Measurements from ENCODE around the gene PARD3. TPM values are rescaled to one million over a fixed set of nuclear protein-coding genes. Genes with fewer than 3 reads are reported as not detected.

The PARD3 gene
- total RNA-seq, 2 experiments from 2014 or later: 0.93 to 1.2 TPM

- intact Hi-C loops (cut with micrococcal nuclease): no loop called here
- no peaks in the 10 kb centered on the region for H3K9me3 Mint-ChIP-seq
- POLR2A ChIA-PET: no interaction called here
- no peaks in the 10 kb centered on the region for H3K36me3 Mint-ChIP-seq
- CTCF ChIA-PET: no interaction called here
- H3K4me1 Mint-ChIP-seq (ENCODE audit: low read depth): no peaks in the 10 kb centered on the region
- H3K27ac Mint-ChIP-seq: no peak overlapping the region
- no peak overlapping the region for H3K4me3 Mint-ChIP-seq
- peaks cover 26% of the 10 kb centered on the region for H3K27me3 Mint-ChIP-seq
- DNase-seq: no peak
Observed at GRCh38 chr10:34740321-34740720, 74.8 kb downstream of the PARD3 start.

GRCh38 chr10:34739915-34740314 lies 75.2 kb downstream of the PARD3 start:
- Mint-ChIP-seq H3K4me1 (ENCODE audit: low read depth) (no peaks in the 10 kb centered on the region), H3K9me3 (no peaks in the 10 kb centered on the region), H3K27me3 (peaks cover 26% of the 10 kb centered on the region), H3K36me3 (no peaks in the 10 kb centered on the region), H3K4me3 (no peak overlapping the region), H3K27ac (no peak overlapping the region)
- ChIA-PET POLR2A (no interaction called here), CTCF (no interaction called here)
- DNase-seq: no peak
- intact Hi-C loops (cut with micrococcal nuclease): no loop called here

DNA sequence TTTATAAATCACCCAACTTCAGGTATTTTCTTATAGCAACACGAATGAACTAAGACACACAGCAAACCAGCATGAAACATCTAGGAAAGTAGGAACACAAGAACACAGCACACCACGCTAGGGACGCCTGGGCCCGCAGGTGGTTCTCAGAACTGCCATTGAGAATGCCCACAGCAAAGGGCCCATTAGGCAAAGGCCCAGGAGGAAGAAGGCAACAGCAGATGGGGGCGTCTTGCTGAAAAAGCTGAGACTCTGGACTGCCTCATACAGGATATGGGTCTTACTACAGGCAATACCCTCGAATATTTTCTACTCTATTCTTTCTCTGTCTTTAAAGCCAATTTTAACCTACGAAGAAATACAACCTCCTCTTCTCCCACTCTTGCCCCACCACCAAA lies 77.3 kb downstream of the PARD3 start:
- Mint-ChIP-seq H3K4me3 (no peak overlapping the region), H3K36me3 (no peaks in the 10 kb centered on the region), H3K9me3 (no peaks in the 10 kb centered on the region), H3K27ac (no peak overlapping the region), H3K27me3 (peaks cover 19% of the 10 kb centered on the region), H3K4me1 (ENCODE audit: low read depth) (no peaks in the 10 kb centered on the region)
- POLR2A ChIA-PET: no interaction called here
- CTCF ChIA-PET: no interaction called here
- intact Hi-C loops (cut with micrococcal nuclease): no loop called here
- DNase-seq: no peak

DNA sequence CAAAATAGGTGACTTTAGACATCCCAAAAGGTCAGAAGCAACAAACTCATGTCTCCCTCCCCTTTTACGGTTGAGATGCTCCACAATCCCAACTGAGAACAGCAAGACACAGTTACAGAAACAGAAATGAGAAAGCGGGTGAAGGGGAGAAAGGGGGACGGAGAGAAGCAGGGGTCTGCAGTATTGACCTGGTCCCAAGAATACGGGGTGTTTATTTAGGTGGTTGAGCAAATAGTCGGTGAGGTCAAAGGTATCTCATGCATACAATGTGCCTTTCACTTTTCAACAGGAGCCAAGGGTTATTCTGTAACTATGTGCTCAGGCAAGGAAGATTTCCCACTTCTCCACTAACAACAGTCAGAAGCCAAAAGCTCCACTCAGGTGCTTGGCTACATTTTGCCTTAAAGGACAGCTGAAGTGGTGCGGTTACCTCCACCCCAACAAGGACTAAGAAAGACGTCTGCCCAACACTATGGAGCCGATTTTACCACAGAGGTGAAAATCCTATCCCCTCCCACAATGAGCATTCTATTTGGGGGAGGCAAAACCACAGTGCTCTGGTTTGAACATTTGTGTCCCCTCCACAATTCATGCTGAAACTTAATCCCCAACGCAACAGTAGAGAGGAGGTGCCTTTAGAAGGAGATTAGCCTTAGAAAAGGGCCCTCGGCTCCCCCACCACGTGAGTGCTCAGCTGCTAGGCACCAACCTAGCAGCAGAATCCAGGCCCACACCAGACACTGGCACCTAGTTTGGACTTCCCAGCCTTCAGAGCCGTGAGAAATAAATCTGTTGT lies 77.9 kb downstream of the PARD3 start:
- ChIA-PET CTCF (no interaction called here), POLR2A (no interaction called here)
- no peaks in the 10 kb centered on the region for H3K36me3 Mint-ChIP-seq
- no peaks in the 10 kb centered on the region for H3K4me1 Mint-ChIP-seq (ENCODE audit: low read depth)
- H3K9me3 Mint-ChIP-seq: no peaks in the 10 kb centered on the region
- no peak overlapping the region for H3K4me3 Mint-ChIP-seq
- H3K27ac Mint-ChIP-seq: no peak overlapping the region
- no peak for DNase-seq
- peaks cover 19% of the 10 kb centered on the region for H3K27me3 Mint-ChIP-seq
- intact Hi-C loops (cut with micrococcal nuclease): no loop called here

GRCh38 chr10:34734918-34735317 lies 80.2 kb downstream of the PARD3 start:
- no peak overlapping the region for H3K27ac Mint-ChIP-seq
- intact Hi-C loops (cut with micrococcal nuclease): no loop called here
- ChIA-PET CTCF (no interaction called here), POLR2A (no interaction called here)
- DNase-seq: no peak
- H3K9me3 Mint-ChIP-seq: no peaks in the 10 kb centered on the region
- no peaks in the 10 kb centered on the region for H3K36me3 Mint-ChIP-seq
- H3K4me3 Mint-ChIP-seq: no peak overlapping the region
- H3K27me3 Mint-ChIP-seq: peaks cover 10% of the 10 kb centered on the region
- no peaks in the 10 kb centered on the region for H3K4me1 Mint-ChIP-seq (ENCODE audit: low read depth)

DNA sequence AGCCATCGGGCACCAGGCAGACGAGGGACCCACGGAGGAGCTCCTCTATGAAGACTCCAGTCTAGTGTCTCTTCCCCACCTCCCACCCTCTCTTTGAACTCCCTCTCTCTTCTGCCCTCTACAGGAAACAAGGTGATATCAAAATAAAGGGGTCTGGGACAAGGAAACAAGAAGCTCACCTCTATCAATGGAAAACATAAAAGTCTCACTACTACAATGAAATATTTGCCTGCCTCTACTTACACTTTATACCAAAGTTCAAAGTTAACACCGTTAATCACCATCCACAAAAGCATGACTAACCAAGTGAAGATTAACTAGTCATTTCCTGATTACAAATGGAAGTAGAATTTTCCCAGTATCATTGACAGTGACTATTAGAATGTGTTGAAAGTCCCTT lies 82.2 kb downstream of the PARD3 start:
- Mint-ChIP-seq H3K4me3 (no peak overlapping the region), H3K27me3 (peaks cover 3% of the 10 kb centered on the region), H3K9me3 (no peaks in the 10 kb centered on the region), H3K27ac (no peak overlapping the region), H3K36me3 (no peaks in the 10 kb centered on the region), H3K4me1 (ENCODE audit: low read depth) (no peaks in the 10 kb centered on the region)
- ChIA-PET POLR2A (no interaction called here), CTCF (interaction anchor here (0.6 to 1.3 kb wide), 3 partner anchors 8 to 1061 kb away, joined by 3 to 4 read pairs (median 3); no protein-coding TSS in a partner anchor)
- DNase-seq: no peak
- intact Hi-C loops (cut with micrococcal nuclease): no loop called here

DNA sequence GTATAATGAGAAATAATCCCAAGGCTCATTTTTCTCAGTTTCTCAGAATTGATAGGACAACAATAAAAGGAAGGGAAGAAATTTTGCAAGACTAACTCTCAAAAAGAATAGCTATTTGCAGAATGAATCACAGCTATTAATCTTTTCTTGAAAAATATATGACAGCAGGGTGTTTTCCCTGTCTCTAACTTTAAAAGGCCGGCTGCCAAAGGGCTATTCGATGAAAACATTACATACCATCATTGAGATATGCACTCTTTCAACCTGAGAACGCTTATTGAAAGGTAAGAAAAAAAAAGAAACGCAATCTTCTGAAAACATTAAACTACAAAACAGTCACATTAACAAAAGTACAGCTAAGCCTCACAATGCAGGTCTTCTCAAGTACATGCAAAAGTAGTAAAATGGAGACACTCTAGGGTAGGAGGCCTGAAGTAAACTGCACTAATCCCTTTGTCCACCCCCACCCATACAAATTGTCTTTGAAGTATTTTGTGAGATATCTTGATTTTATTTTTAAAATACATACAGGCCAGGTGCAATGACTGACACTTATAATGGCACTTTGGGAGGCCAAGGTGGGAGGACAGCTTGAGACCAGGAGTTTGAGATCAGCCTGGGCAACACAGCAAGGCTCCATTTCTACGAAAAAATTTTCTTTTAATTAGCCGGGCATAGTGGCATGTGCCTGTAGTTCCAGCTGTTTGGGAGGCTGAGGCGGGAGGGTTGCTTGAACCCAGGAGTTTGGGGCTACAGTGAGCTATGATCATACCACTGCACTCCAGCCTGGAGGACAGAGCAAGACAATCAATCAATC lies 83.0 kb downstream of the PARD3 start:
- H3K4me3 Mint-ChIP-seq: no peak overlapping the region
- H3K27ac Mint-ChIP-seq: no peak overlapping the region
- H3K36me3 Mint-ChIP-seq: no peaks in the 10 kb centered on the region
- no peaks in the 10 kb centered on the region for H3K4me1 Mint-ChIP-seq (ENCODE audit: low read depth)
- H3K9me3 Mint-ChIP-seq: no peaks in the 10 kb centered on the region
- intact Hi-C loops (cut with micrococcal nuclease): no loop called here
- no peak for DNase-seq
- peaks cover 2% of the 10 kb centered on the region for H3K27me3 Mint-ChIP-seq
- ChIA-PET CTCF (interaction anchor here (1.1 kb wide), 1 partner anchor 9 kb away, joined by 4 read pairs; no protein-coding TSS in a partner anchor), POLR2A (no interaction called here)

GRCh38 chr10:34731213-34731612 lies 83.9 kb downstream of the PARD3 start:
- ChIA-PET POLR2A (no interaction called here), CTCF (interaction anchor here (0.9 kb wide), 1 partner anchor 93 kb away, joined by 3 read pairs; no protein-coding TSS in a partner anchor)
- Mint-ChIP-seq H3K9me3 (no peaks in the 10 kb centered on the region), H3K27ac (no peak overlapping the region), H3K36me3 (no peaks in the 10 kb centered on the region), H3K4me1 (ENCODE audit: low read depth) (no peaks in the 10 kb centered on the region), H3K4me3 (no peak overlapping the region), H3K27me3 (peaks cover 2% of the 10 kb centered on the region)
- DNase-seq: no peak
- intact Hi-C loops (cut with micrococcal nuclease): no loop called here

DNA sequence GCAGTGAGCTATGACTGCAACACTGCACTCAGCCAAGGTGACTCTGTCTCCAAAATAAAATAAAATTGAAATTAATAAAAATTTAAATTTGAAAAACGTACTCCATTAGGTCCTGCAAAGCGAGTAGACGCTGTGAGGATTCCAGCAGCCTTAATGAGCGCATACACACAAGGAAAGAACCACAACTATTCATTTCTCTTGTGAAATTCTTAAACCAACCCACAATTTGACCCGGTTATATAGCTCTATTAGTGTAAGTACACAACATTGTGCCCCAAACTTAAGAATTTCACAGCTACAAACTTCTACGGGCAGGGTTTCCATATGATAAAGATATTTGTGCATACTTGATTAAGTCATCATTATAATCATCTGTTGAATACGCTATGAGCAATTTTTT lies 84.4 kb downstream of the PARD3 start:
- H3K9me3 Mint-ChIP-seq: no peaks in the 10 kb centered on the region
- intact Hi-C loops (cut with micrococcal nuclease): no loop called here
- no peaks in the 10 kb centered on the region for H3K4me1 Mint-ChIP-seq (ENCODE audit: low read depth)
- POLR2A ChIA-PET: no interaction called here
- no peaks in the 10 kb centered on the region for H3K36me3 Mint-ChIP-seq
- no peak overlapping the region for H3K27ac Mint-ChIP-seq
- DNase-seq: no peak
- no peak overlapping the region for H3K4me3 Mint-ChIP-seq
- CTCF ChIA-PET: interaction anchor here (0.9 kb wide), 1 partner anchor 92 kb away, joined by 3 read pairs; no protein-coding TSS in a partner anchor
- H3K27me3 Mint-ChIP-seq: peaks cover 2% of the 10 kb centered on the region

- ChIA-PET CTCF (no interaction called here), POLR2A (no interaction called here)
Observed at GRCh38 chr10:34729619-34730018, 85.5 kb downstream of the PARD3 start.

DNA sequence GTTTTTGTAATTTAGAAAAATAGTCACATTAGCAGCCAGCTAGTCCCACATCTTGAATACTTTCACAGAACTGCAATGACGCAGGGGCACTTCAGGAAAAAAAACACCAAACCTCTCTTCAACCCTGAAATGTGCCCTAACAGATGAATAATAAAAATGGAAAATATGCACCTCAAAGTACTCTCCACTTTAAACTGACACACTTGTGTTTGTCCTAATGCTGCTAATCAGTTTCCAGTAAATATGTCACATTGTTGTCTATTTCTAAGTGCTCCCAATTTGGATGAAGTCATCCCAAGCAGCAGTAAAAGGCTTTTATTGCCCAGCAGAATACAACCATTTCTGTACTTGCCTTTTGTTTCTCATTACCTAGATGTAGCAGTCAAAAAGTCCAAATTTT lies 86.7 kb downstream of the PARD3 start:
- H3K4me3 Mint-ChIP-seq: no peak overlapping the region
- DNase-seq: no peak
- intact Hi-C loops (cut with micrococcal nuclease): no loop called here
- H3K9me3 Mint-ChIP-seq: no peaks in the 10 kb centered on the region
- no peaks in the 10 kb centered on the region for H3K36me3 Mint-ChIP-seq
- ChIA-PET POLR2A (no interaction called here), CTCF (no interaction called here)
- H3K27ac Mint-ChIP-seq: no peak overlapping the region
- no peaks in the 10 kb centered on the region for H3K4me1 Mint-ChIP-seq (ENCODE audit: low read depth)
- peaks cover 2% of the 10 kb centered on the region for H3K27me3 Mint-ChIP-seq

More at GRCh38 chr10:34729619-34730018, 85.5 kb downstream of the PARD3 start:
- no peak overlapping the region for H3K4me3 Mint-ChIP-seq
- peaks cover 2% of the 10 kb centered on the region for H3K27me3 Mint-ChIP-seq
- no peaks in the 10 kb centered on the region for H3K36me3 Mint-ChIP-seq
- no peak for DNase-seq
- no peaks in the 10 kb centered on the region for H3K4me1 Mint-ChIP-seq (ENCODE audit: low read depth)
- no peaks in the 10 kb centered on the region for H3K9me3 Mint-ChIP-seq
- intact Hi-C loops (cut with micrococcal nuclease): no loop called here
- H3K27ac Mint-ChIP-seq: no peak overlapping the region

DNA sequence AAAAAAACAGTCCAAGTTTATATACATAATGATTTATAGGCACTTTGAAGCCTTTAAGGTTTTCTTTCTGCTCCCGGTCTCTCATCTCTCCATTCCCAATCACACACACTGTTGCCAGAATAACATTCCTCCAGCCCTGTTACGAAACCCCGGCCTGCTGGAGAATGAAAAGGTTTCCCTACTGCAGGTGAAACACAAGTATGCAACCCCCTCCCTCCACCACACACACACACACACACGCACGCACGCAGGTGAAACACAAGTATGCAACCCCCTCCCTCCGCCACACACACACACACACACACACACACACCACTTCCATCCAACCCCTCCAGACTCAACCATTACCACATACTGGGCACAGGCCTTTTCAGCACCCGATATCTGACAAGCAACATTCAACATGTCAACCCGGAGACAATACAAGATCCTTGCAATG lies 87.5 kb downstream of the PARD3 start:
- peaks cover 2% of the 10 kb centered on the region for H3K27me3 Mint-ChIP-seq
- ChIA-PET POLR2A (no interaction called here), CTCF (no interaction called here)
- intact Hi-C loops (cut with micrococcal nuclease): no loop called here
- no peak overlapping the region for H3K27ac Mint-ChIP-seq
- H3K9me3 Mint-ChIP-seq: no peaks in the 10 kb centered on the region
- H3K36me3 Mint-ChIP-seq: no peaks in the 10 kb centered on the region
- H3K4me1 Mint-ChIP-seq (ENCODE audit: low read depth): no peaks in the 10 kb centered on the region
- DNase-seq: no peak
- no peak overlapping the region for H3K4me3 Mint-ChIP-seq

DNA sequence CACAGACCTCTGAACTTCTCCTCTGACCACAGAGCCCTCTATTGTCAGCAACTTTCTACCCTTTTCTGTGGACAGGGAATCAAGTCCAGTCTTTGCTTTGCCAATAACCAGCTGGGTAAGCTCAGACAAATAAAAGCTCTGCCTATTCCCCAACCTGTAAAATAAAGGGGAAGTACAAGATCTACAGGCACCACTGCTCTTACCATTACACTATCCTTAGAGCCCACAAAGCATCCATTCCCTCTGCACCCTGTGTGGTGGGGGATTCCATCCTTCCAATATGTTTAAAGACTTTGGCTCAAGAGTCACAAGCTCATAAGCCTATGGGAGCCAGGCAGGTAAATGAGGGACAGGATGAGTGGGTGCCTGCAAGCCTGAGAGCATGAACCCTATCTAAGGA lies 88.2 kb downstream of the PARD3 start:
- POLR2A ChIA-PET: no interaction called here
- H3K9me3 Mint-ChIP-seq: no peaks in the 10 kb centered on the region
- H3K27ac Mint-ChIP-seq: no peak overlapping the region
- H3K36me3 Mint-ChIP-seq: no peaks in the 10 kb centered on the region
- intact Hi-C loops (cut with micrococcal nuclease): no loop called here
- no peak overlapping the region for H3K4me3 Mint-ChIP-seq
- peaks cover 2% of the 10 kb centered on the region for H3K27me3 Mint-ChIP-seq
- H3K4me1 Mint-ChIP-seq (ENCODE audit: low read depth): no peaks in the 10 kb centered on the region
- CTCF ChIA-PET: no interaction called here
- no peak for DNase-seq
